T-helper 1 cell (primary cell): ENCODE data around the gene WDR5.

Experiments
- DNase-seq, 5 donors: peaks; one replicate each; pipeline ENCODE4 v3.0.0-alpha.2; 2012 to 2020

WDR5 gene

DNA sequence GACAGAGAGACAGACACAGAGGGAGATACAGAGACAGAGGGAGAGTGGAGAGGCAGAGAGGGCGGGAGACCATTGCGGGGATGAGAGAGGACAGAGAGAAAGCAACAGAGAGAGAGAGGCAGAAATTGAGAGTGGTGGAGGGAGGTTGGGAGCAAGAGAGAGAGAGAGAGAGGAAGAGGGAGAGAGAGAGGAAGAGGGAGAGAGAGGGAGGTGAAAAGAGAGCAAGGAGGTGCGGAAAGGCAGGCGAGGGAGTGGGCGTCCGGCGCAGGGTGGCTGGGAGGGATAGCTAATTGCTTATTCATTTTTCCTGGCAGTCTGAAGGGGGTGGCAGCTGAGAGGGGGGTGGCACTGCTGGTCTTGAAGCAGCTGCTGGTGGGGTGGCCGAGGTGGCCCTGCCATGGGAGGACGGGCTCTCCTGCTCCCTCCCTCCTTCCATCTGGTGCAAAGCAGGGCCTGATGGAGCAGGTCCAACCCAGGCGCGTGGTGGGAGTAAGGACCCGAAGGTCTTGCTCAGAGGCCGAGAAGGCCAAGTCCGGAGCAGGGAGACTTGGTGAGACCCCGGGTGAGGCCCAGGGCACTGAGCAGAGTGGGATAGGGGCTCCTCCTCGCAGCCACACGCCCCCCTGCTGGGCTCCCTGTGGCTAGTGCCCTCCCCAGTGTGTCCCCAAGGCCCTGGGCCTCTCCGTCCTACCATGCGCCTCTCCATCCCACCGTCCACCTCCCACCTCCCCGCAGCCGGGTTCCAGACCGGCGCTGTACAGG is 53.8 kb downstream of the WDR5 start:
- no peak for DNase-seq

DNA sequence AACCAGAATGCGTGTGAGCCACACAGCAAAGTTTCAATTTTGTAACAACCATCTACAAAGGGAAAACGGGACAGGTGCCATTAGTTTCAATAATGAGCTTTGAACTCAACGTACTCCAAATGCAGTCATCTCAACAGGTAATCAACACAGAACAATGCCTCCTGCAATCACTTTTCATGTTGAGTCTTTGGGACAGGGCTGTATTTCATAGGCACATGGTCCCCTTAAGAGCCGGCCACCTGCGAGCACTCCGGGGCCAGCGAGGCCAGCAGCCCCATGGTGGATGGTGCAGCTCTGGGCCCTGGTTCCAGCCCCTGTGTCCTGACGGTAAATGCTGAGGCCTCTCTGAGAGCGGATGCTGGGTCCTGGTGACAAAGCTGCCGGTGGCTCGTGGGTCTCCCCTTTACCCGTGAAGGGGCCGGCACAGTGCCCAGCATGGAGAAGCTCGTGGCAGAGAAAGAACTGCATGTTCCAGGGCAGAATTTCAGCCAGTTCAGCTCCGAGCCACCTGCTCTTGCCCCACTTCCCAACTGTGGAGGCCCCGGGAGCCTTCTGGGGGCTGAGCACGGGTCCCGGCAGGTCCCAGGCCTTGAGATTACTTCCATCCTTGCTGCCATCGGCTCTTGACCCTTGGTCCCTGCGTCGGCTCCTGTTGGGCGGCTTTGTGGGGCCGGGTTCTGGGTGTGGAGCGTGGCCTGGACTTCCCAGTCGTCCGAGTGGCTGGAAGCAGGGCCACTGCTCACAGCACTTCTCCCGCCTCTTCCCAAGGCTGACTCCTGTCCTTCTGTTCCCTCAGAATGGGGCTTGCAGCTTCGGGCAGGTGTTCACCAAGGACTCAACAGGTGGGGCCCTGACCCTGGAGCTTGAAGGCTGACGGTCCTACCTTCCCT is 54.6 kb downstream of the WDR5 start:
- DNase-seq, result no peak

DNA sequence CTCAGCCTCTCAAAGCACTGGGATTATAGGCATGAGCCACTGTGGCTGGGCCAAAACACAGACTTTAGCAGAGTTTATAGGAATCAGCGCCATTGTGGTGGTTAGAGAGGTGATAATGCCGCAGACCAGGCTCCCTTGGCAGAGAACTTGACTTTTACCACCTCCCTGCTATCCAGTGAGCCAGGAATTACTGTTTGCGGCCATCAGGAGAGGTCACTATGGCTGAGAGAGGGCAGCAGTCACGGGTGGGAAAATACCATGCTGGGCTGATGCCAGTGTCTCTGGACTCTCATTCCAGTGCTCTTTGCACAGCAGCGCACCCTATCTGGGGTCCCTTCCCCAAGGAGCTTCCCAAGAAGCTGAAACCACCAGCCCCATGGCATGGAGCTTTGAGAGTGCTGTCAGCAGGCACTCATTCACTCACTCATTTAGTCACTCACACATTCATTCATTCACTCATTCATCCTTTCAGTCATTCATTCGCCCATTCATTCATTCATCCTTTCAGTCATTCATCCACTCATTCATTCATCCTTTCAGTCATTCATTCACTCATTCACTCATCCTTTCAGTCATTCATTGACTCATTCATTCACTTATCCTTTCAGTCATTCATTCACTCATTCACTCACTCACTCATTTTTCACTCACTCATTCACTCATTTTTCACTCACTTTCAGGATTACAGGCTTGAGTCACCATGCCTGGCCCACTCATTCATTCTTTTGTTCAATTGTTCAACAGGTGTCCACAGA is 55.8 kb downstream of the WDR5 start:
- no peak for DNase-seq

DNA sequence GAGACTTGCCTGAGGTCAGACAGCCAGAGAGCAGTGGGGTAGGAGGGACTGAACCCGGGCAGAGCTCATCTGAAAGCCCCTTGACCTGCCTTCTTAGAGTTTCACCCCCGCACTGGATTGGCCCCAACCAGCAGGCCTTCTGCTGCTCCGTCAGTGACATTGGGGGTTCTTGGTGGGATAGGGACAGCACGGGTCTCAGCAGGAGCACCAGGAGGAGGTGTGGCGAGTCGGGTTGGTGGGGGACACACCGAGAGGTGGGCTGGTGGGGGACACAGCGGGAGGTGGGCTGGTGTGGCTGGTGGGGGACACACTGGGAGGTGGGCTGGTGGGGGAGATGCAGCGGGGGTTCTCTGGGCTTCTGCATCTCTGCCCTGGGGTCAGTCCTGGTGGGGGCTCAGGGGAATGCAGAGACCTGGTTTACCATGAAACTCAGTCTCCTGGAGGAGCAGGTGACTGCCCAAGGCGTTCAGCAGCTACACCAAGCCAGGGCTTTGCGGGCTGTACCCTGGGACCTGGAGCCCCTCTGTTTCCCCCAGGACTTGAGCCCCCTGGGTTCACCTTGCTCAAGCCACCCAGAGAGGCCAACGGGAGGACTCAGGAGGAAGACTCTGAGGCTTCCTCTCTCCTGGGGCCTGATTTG is 56.5 kb downstream of the WDR5 start:
- DNase-seq, result no peak

DNA sequence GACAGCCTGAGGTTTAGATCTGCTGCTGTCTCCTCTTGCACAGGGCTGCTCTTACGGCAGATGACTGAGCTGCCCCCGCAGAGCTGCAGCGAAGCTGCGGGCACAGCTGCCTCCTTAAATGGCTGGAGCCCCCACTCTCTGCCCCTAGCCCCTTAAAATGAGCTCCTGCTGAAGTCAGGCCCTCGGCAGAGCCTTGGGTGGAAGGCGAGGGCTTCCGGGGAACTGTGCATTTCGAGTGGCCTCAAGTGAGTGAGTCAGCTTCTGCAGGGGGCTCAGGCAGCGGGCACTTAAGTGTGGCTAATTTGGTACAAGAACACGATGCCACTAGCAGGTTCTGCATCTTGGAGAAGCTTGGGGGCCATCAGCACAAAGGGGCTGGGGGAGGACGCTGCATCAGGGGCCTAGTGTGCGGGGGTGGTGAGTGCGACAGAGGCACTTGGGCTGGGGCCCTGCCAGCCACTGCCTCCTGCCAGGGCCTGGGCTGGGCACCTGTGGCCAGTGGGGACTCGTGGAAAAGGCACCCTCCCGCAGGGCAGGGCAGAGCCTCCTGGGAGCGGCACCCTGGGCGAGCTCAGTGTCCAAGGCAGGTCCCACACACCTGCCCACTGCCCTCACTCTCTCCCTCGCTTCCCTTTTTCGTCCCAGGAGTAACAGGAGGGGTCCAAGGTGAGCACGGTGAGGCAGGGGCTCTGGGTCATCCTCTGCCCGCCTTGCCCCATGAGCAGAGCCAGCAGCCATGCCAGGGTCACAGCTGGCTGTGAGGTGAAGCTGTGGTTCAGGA is 57.3 kb downstream of the WDR5 start:
- DNase-seq, result no peak

DNA sequence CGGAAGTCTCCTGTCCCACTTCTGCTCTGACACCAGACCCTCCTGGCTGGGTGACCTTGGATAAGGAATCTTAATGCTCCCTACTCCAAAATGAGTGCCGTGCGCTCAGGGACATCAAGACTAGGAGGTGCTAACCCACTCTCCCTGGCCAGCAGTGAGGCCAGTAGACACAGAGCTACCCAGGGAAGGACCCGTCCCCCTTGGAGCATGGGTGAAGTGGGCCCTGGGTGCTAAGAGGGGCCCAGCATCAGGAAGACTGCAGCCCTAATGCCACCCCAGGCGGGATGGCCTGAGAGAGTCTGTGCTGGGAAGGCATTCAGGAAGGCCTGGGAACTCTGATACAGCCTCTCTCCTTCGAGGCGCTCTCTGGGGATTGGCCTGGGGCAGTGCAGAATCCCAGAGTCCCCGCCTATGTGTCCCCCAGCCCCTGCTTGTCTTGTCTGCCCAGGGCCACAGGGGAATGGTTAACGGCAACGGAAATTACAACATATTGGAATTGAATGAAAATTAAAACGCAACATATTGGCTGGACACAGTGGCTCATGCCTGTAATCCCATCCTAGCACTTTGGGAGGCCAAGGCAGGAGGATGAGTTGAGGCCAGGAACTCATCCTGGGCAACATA is 58.1 kb downstream of the WDR5 start:
- DNase-seq, result no peak

DNA sequence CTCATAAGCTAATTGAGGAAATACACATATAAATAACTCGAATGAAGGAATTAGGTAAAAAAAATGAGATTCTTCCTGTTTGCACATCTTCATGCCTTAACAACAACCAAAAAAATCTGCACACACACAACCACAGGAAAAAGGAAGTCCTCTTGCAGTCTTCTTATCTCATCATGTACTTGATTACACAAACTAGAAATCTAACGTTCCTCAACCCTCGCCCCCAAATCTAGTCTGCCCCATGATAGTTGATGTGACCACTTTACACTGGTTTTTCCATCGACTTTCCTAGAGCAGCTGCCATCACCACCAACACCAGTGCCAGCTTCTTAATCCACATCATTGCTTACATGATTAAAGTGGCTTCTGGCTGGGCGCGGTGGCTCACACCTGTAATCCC is 59.7 kb downstream of the WDR5 start:
- DNase-seq, result no peak

DNA sequence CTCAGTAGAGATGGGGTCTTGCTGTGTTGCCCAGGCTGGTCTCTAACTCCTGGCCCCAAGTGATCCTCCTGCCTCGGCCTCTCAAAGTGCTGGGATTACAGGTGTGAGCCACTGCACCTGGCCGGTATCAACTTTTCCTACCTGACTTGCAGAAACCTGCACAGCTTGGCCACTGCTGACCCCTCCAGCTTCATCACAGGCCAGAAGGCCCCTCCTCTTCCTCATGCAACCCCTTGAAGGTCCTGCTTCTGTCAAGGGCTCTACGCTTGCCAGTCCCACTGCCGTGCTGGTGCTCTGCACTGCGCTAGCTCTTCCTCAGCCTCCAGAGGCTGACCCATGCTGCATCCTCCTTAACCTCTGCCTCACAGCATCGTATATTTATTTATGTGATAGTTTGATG is 61.0 kb downstream of the WDR5 start:
- no peak for DNase-seq

DNA sequence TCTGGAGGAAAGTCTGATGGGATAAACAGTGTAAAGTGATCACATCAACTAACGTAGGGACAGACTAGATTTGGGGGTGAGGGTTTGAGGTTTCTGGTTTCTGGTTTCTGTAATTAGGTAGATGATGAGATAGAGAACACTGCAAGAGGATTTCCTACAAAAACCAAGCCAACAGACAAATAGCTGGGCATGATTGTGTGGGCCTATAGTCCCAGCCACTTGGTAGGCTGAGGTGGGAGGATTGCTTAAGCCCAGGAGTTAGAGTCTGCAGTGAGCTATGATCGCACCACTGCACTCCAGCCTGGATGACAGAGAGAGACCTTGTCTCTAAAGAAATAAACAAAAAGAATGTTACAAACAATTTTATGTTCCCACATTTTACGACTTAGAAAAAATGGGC is 62.9 kb downstream of the WDR5 start:
- no peak for DNase-seq

DNA sequence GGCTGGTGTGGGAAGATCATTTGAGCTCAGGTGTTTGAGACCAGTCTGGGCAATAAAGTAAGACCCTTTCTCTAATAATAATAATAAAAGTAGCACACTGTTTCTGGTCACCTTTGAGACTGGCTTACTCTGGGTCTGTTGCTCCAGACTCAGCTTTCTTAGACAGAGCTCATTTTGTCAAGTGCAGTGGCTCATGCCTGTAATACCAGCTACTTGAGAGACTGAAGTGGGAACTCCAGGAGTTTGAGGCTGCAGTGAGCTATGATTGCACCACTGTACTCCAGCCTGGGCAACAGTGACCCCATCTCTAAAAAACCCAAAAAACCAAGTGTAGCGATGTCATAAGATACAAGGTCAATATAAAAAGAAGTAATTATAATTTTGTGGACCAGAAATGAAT is 64.8 kb downstream of the WDR5 start:
- DNase-seq, result no peak

DNA sequence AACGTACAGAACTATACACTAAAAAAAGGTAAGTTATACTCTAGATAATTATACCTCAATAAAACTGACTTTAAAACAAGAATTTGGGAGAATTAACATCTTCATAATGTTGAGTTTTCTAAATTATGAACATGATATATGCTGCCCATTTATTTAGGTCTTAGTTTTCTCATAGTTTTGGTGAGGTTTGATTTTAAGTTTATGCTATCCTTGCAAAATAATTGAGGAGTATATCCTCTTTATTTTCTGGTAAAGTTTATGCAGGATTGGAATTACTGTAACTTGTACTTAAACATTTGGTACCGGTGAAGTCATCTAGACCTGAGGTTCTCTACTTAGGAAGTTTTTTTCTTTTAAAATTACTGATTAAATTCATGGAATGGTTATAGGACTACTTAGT is 67.3 kb downstream of the WDR5 start:
- no peak for DNase-seq

DNA sequence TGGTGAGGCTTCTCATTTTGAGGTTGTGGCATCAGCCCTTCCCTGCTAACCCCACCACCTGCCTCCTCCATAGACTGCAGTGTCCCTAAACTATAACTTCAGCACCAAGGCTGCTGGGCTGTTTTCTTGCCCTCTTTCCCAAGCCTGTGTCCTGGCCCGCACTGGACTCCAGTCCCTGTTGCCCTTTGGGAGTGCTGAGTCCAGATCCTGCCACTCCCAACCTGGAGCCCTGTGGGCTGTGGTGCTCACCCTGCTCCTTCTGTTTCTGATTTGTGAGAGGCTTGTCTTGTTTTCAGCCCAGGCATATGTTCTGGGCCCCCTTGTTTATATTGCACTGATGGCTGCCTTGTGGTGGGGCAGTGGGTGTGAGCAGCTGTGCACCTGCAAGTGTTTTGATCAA is 68.2 kb downstream of the WDR5 start:
- DNase-seq, result no peak

DNA sequence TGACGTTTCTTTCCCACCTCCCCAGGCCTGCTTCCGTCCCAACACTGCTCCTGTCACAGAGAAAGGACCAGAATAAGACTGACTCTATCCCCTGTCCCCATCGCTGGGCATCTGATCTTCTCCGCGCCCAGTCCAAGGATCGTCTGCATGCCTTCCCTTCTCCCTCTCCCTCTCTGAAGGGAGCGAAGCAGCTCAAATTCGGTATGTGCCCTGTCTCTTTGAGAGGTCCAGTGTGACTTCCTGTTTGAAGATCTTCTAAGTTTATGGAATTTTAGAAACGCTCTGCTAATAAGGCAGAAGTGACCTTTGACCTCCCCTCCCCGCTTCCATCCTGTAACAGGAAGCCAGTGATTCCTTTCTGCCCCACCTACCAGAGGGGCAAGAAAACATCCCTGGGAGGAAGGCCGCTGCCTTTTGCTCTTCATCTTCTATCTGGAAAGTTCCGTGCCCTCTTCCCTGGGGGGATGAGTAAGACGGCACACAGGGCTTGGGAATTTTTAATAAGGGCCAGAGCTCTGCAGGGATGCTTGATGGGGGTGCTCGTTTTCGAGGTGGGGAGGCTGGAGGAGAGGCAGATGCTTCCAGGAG is 69.2 kb downstream of the WDR5 start:
- DNase-seq, result no peak

DNA sequence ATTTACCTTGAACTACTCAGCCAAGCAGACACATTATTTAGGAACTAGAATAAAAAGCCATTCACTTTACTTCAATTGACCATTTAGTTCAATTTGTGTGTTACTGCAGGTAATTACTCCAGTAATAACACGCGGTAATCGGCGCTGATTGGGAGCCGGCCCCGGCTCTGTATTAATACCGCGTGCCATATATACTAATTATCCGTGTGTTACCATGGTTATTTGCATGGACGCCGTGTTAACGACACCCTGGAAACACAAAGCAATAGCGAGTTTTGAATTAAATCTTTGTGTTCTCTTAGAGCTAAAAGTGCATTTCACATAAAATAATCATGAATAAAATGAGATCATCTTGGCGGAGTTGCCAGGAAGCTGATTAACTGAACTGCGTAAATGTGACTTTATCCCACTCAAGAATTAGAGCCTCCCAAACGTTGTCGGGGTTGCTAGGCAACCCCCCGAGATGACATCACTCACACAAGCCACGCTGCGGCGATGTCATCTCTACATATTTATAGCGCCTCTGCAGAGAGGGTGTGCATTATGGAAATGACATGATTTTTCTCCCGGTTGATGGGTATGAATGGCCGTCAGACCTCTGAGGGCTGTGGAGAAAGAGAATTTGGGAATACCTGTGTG is 69.9 kb downstream of the WDR5 start:
- no peak for DNase-seq

DNA sequence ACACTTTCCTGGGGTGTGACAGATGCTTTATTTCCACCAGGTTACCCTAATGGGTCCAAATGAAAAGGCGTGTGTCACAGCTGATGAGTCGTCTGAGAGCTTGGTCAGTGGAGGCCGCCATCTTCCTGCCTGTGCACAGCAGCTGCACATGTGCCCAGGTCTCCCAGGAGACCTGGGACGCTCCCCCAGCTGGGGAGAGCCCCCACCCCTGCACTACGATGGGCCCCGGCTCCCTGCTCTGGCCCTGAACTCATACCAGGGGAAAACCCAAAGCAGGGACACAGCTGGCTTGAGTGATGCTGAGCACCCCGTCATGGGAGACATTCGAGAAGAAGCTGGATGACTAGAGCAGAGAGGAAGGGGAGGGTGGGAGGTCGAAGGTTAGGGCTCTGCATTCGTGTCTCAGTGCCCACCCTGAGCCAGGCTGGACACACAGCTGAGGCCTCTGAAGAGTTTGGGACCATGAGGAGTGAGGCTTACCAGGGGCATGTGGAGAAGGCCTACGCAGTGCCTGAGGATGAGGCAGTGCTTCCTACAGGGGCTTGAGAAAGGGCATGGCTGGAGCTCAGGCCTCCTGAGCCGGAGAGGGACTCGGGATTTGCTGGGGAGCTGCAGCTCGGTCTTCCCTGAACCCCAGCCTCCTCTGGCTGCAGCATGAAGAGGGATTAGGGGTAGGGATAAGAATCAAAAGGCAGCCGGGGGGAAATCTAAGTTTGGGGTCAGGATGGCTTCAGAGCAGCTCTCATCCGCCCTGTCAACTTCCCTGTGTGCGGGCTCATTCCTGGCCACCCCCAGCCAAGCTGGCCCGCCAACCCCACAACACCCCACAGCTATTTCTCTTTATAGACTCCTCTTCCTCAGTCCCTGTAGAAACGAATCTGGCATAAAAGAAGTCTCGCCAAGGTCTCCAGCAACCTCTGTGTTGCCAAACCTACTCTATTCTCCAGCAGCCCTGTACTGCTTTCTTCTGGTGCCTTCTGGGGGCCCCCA is 70.7 kb downstream of the WDR5 start:
- DNase-seq, result no peak

DNA sequence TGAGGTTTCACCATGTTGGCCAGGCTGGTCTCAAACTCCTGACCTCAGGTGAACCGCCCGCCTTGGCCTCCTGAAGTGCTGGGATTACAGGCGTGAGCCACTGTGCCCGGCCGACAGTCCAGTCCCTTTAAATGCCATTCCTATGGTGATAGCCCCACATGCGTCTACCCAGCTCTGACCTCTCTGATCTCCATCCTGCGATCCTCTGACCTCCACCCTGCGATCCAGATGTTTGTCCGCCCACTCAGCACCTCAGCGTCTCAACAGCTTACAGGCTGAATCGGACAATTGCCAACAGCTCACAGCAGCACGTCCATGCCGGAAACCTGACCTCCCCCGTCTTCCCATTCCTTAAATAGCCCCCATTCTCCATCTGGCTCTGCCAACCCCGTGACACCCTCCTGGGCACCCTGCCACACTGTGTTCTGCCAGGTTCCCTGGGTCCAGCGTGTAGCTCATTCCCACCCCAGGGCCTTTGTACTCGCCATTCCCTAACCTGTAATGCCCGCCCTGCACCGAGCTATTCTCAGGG is 72.5 kb downstream of the WDR5 start:
- no peak for DNase-seq

DNA sequence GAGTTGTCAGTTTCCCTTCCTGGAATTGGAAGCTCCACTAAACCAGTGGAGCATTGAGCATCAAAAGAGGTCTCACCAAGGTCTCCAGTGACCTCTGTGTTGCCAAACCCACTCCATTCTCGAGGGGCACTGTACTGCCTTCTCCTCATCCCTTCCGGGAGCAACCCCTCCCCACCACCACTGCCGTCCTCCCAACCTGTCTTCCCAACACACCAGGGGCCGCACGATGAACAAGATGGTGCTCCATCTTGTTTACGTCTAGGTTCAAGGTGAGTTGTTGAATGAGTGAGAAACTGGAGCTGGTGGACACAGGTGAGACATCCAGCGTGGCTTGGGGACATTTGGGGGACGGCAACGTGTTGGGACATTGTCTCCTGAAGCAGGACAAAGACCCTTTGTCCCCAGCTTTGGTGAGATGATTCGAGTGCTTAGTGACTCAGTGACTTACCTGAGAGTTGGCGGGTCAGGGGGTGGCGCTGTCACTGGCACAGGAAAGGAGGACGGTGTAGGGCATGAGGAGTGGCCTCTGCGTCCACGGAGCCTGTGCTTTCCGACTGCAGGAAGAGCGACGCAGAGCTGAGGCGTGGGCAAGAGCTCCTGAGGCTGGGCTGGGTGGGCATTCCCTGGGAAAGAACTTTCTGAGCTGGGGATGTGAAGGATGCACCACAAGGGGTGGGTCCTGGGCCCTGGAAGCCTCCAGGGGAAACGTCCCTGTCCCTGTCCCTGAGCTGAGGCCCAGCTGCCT is 73.3 kb downstream of the WDR5 start:
- no peak for DNase-seq
